Brain (organoid and tissue), 1 donor: Measurements from ENCODE around the gene CALHM2. TPM values are rescaled to one million over a fixed set of nuclear protein-coding genes. Genes with fewer than 3 reads are reported as not detected.

Source experiments
- polyA plus RNA-seq: library from polyadenylated mRNA; stranded (reverse); fragments of 350-450 nt; fragmentation: Illumina TruSeq; extraction: RNeasy Lipid Tissue Mini Kit (QIAGEN cat#74804); gene quantifications from one replicate; pipeline ENCODE4 v1.2.3, GENCODE V29; 2015; ENCODE audit warnings: low read depth, low replicate concordance; ENCODE audit not compliant: insufficient read depth

The CALHM2 gene
- polyA plus RNA-seq, 1 donor from 2014 or later, result 29.1 TPM

Other genes with a start within 250 kb of the CALHM2 start
- not detected for gene RPEL1, start 206.5 kb downstream of the CALHM2 start, polyA plus RNA-seq
- 265 TPM for gene INA, start 175.2 kb downstream of the CALHM2 start, polyA plus RNA-seq
- 3.0 TPM for gene PCGF6, start 101.2 kb downstream of the CALHM2 start, polyA plus RNA-seq
- gene TAF5, start 84.4 kb downstream of the CALHM2 start, polyA plus RNA-seq, result 4.3 TPM
- 383 TPM for gene ATP5MK, start 55.9 kb downstream of the CALHM2 start, polyA plus RNA-seq
- gene PDCD11, start 55.7 kb downstream of the CALHM2 start, polyA plus RNA-seq, result 18.0 TPM
- 0.37 TPM for gene CALHM1, start 6.5 kb upstream of the CALHM2 start, polyA plus RNA-seq
- not detected for gene CALHM3, start 26.9 kb upstream of the CALHM2 start, polyA plus RNA-seq
- gene NEURL1, start 41.3 kb upstream of the CALHM2 start, polyA plus RNA-seq, result 71.6 TPM